Neutrophil (primary cell): ENCODE results near the gene KRTAP12-4.

ENCODE experiments used
- H3K27ac ChIP-seq: fragments of 200-600 bp; sonication (generic); 2 replicates; pipeline ENCODE4 v1.5.1; 2016; ENCODE audit warnings: mild to moderate bottlenecking, moderate library complexity
- H3K27me3 ChIP-seq: fragments of 200-600 bp; sonication (generic); 2 replicates; pipeline ENCODE4 v1.6.0; 2016; ENCODE audit warnings: mild to moderate bottlenecking
- H3K36me3 ChIP-seq: fragments of 200-600 bp; sonication (generic); 2 replicates; pipeline ENCODE4 v1.5.1; 2017
- H3K4me1 ChIP-seq, 2 experiments: fragments of 200-600 bp in 1 of 2; sonication (generic) in 1 of 2; 1 replicate in 1 of 2; 2 replicates in 1 of 2; pipeline versions ENCODE4 v1.5.1 to v1.6.1; 2013 to 2016; ENCODE audit warnings: low read depth in 1 of 2, low read length in 1 of 2, mild to moderate bottlenecking in 1 of 2, moderate library complexity in 1 of 2; ENCODE audit not compliant: control insufficient read depth in 1 of 2, insufficient read depth in 1 of 2
- H3K4me3 ChIP-seq, 2 experiments: fragments of 200-600 bp in 1 of 2; sonication (generic) in 1 of 2; 1 replicate in 1 of 2; 2 replicates in 1 of 2; pipeline ENCODE4 v1.5.1; 2013 to 2016; ENCODE audit warnings: low read depth in 1 of 2, low read length in 1 of 2, mild to moderate bottlenecking in 1 of 2, moderate library complexity in 1 of 2
- H3K9me3 ChIP-seq: fragments of 200-600 bp; sonication (generic); 2 replicates; pipeline ENCODE4 v1.5.1; 2016
- CTCF ChIP-seq: fragments of 200-600 bp; sonication (generic); IDR thresholded peaks from 2 replicates; pipeline ENCODE4 v1.5.1; 2016; ENCODE audit warnings: antibody characterized with exemption

KRTAP12-4 gene

GRCh38 chr21:44618504-44618903, 36.0 kb downstream of the KRTAP12-4 start:
- peaks cover 30 to 44% of the 10 kb centered on the region in 2 experiments for H3K4me1 ChIP-seq
- H3K9me3 ChIP-seq, result no peaks in the 10 kb centered on the region
- peak overlapping the region; percentile 88 for H3K27ac ChIP-seq
- peak overlapping the region; percentile 5 to 32 for H3K4me3 ChIP-seq
- TF ChIP-seq CTCF, result peak; percentile 46
- H3K27me3 ChIP-seq, result no peaks in the 10 kb centered on the region
- no peaks in the 10 kb centered on the region for H3K36me3 ChIP-seq

GRCh38 chr21:44617071-44617501, 37.4 kb downstream of the KRTAP12-4 start:
- H3K27ac ChIP-seq, result peak overlapping the region; percentile 88
- no peak for TF ChIP-seq CTCF
- H3K36me3 ChIP-seq, result no peaks in the 10 kb centered on the region
- no peaks in the 10 kb centered on the region for H3K9me3 ChIP-seq
- peaks cover 30 to 39% of the 10 kb centered on the region in 2 experiments for H3K4me1 ChIP-seq
- no peaks in the 10 kb centered on the region for H3K27me3 ChIP-seq
- H3K4me3 ChIP-seq, result no peak overlapping the region

DNA sequence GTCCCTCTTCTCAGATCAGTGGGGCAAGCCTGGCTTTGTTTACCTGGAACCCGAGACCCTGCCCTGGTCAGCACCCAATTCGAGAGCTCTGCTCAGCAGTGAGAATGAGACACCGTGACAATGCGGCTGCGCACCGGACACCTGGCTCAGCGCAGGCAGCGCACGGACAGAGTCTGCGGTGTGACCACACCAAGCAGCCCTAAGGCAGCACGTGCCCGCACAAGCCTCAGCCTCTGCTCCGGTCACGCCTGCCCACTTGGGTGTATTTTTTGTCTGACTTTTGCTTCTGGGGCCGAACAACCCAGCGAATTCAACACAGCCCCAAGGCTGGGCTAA, 37.9 kb downstream of the KRTAP12-4 start:
- Histone ChIP-seq H3K27ac (no peak overlapping the region), H3K9me3 (no peaks in the 10 kb centered on the region), H3K36me3 (no peaks in the 10 kb centered on the region), H3K27me3 (no peaks in the 10 kb centered on the region), H3K4me1 (peaks cover 30 to 39% of the 10 kb centered on the region in 2 experiments), H3K4me3 (no peak overlapping the region)
- no peak for TF ChIP-seq CTCF

DNA sequence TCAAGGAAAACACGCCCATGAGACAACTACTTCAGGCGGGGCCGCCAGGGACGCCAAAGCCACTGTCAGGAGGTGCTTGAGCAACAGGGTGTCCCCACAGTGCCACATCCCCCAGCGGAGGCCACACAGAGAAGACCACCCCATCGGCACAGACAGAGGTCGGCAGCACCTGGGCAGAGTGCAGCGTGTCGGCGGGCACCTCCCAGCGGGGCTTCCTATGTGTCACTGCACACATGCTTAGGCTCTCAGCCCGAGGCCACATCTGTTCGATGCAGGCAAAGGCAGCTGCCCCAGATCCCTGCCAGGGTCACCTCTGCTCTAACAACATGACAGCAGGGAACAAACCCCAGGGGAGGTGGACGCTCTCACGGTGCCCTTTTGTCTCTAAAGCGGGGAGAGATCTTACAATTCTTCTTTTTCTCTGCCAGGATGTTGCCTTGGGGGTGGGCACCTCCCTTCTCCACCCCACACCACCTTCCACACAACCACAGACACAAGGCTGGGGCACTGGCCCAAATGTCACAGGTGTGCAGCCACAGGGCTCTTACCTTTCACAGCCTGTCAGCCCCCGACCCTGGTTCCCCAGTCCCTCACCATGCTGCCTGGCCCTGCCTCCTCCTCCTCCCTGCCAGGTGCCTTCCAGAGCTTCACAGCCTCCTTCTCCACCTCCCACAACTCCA, 38.4 kb downstream of the KRTAP12-4 start:
- peaks cover 30 to 39% of the 10 kb centered on the region in 2 experiments for H3K4me1 ChIP-seq
- no peaks in the 10 kb centered on the region for H3K9me3 ChIP-seq
- no peaks in the 10 kb centered on the region for H3K36me3 ChIP-seq
- no peak for TF ChIP-seq CTCF
- H3K27me3 ChIP-seq, result no peaks in the 10 kb centered on the region
- H3K4me3 ChIP-seq, result no peak overlapping the region
- H3K27ac ChIP-seq, result no peak overlapping the region

GRCh38 chr21:44615466-44615865, 39.0 kb downstream of the KRTAP12-4 start:
- peaks cover 30 to 39% of the 10 kb centered on the region in 2 experiments for H3K4me1 ChIP-seq

More at GRCh38 chr21:44615466-44615865, 39.0 kb downstream of the KRTAP12-4 start:
- Histone ChIP-seq H3K27me3 (no peaks in the 10 kb centered on the region), H3K9me3 (no peaks in the 10 kb centered on the region), H3K27ac (no peak overlapping the region), H3K36me3 (no peaks in the 10 kb centered on the region), H3K4me3 (no peak overlapping the region)
- no peak for TF ChIP-seq CTCF
